NT2/D1 (cell line): ENCODE data around the gene HOXB6.
A peak's percentile ranks its signal among the peaks of the same experiment; 100 is the strongest.

Experiments
- DNase-seq: peaks from one replicate; pipeline ENCODE4 v3.0.0-alpha.2; 2011; ENCODE audit warnings: low read depth, low spot score
- H3K27me3 ChIP-seq: 2 replicates; pipeline ENCODE4 v1.6.0; 2011; ENCODE audit warnings: mild to moderate bottlenecking; ENCODE audit not compliant: insufficient read length, insufficient read depth
- H3K36me3 ChIP-seq: 2 replicates; pipeline ENCODE4 v1.6.1; 2011; ENCODE audit warnings: mild to moderate bottlenecking, low read length, mixed read lengths; ENCODE audit not compliant: insufficient read depth, insufficient read length
- H3K4me1 ChIP-seq: 2 replicates; pipeline ENCODE4 v1.5.1; 2011; ENCODE audit not compliant: insufficient read depth, insufficient read length
- H3K4me3 ChIP-seq: 2 replicates; pipeline ENCODE4 v1.5.1; 2011; ENCODE audit warnings: low read depth; ENCODE audit not compliant: insufficient read length
- H3K9ac ChIP-seq: 2 replicates; pipeline ENCODE4 v1.6.0; 2011; ENCODE audit warnings: low read depth; ENCODE audit not compliant: insufficient read length
- H3K9me3 ChIP-seq: 2 replicates; pipeline ENCODE4 v1.5.1; 2011; ENCODE audit warnings: mild to moderate bottlenecking, low read length; ENCODE audit not compliant: insufficient read depth
- SUZ12 ChIP-seq: IDR thresholded peaks from 2 replicates; pipeline ENCODE4 v1.6.1; 2011; ENCODE audit not compliant: insufficient read length, insufficient read depth; ENCODE audit errors: extremely low read depth
- YY1 ChIP-seq: IDR thresholded peaks from 2 replicates; pipeline ENCODE4 v1.6.1; 2011; ENCODE audit not compliant: insufficient read length, insufficient read depth
- ZNF274 ChIP-seq: IDR thresholded peaks from 2 replicates; pipeline ENCODE4 v1.6.1; 2011; ENCODE audit warnings: mild to moderate bottlenecking, low read depth, low read length

HOXB6 gene

DNA sequence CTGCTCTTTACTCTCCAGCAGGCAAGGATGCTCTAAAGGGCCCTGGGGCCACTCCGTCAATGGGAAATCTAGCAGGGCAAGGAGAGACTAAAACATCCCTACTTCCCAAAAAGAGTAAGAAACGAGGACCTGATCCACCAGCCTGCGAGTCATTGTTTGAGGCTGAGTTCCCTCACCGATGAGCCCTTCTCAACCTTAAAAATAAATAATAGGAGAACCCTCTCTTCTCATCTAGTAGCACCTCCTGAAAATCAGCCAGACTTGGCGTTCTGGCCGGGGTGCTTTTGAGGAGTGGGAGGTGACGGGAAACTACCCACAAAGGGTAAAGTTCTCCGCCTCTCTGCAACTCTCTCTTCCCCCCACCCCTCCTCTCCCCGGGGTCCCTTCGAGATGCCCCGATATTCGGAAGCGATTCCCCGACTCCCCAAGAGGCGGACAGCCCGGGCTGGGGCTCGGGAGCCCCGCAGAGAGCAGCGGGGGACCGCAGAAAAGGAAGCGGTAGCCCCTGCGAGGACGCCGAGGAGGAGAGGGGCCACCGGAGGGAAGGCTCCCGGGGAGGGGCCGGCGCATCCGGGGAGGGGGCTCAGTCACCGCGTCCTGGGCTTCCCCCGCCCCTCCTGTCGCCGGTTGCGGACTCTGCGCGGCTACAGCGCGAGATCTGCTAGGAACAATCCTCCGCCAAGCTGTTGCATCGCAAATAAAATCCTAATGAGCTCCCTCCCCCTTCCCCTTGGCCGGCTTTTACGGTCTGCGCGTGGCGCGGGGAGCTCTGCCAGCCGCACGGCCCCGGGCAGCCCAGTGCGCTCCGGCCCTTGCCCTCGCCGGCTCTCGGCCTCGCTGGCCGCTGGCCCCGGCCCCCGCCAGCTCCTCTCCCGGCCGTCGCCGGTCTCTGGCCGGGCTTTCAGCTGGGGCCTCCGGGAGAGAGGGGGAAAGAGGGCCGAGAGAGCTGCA is 20.0 kb upstream of the HOXB6 start:
- Histone ChIP-seq H3K4me1 (peaks cover 6% of the 10 kb centered on the region), H3K9ac (peak overlapping the region; percentile 69), H3K4me3 (peak overlapping the region; percentile 49), H3K27me3 (peaks cover 100% of the 10 kb centered on the region), H3K36me3 (no peaks in the 10 kb centered on the region), H3K9me3 (peaks cover 7% of the 10 kb centered on the region; the same call in 1 of the 2 replicates)
- TF ChIP-seq ZNF274 = no peak
- peak; percentile 79 for TF ChIP-seq SUZ12
- TF ChIP-seq YY1 = no peak
- DNase-seq = no peak

DNA sequence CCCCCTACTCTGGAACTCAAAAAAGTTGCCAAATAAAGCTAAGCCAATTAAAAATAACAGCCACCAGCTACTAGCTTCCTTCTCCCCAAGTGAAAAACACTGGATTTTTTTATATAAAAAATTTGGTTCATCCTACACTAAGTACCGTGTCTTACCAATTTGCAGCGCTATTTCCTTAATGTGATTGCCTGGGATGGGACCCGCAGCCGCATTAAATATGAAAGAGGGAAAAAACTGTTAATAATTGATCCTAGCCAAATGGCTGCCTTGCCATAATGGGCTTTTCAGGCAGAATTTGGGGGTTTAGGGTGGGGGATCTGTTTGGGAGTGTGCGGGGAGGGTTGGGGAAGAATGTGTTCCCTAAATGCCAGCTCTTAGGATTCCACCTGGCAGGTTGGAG is 19.3 kb upstream of the HOXB6 start:
- H3K9ac ChIP-seq = no peak overlapping the region
- peaks cover 100% of the 10 kb centered on the region for H3K27me3 ChIP-seq
- no peak for TF ChIP-seq YY1
- no peak for TF ChIP-seq SUZ12
- no peak for TF ChIP-seq ZNF274
- no peaks in the 10 kb centered on the region for H3K36me3 ChIP-seq
- no peak overlapping the region for H3K4me3 ChIP-seq
- peaks cover 7% of the 10 kb centered on the region for H3K4me1 ChIP-seq
- H3K9me3 ChIP-seq = peaks cover 7% of the 10 kb centered on the region; the same call in 1 of the 2 replicates
- no peak for DNase-seq

DNA sequence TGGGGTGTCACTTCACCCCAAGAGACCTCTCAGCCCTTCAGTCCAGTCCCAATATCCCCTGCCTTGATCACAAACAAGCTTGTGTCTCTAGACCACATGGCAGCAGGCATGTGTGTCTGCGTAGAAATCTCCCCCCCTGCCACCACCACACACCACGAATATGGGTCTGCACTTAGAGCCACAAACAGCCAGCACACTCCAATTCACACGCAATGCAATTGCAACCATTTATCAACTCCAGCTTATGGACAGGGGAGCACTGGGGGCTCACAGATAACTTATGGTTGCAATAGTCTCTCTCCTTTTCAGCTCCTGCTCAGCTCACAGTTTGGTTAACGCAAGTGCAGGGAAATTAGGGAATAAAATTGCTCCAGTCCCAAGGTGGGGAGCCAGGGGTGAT is 18.8 kb upstream of the HOXB6 start:
- TF ChIP-seq ZNF274 (no peak), YY1 (no peak), SUZ12 (no peak)
- no peak for DNase-seq
- Histone ChIP-seq H3K9me3 (peaks cover 7% of the 10 kb centered on the region; the same call in 1 of the 2 replicates), H3K4me3 (no peak overlapping the region), H3K27me3 (peaks cover 100% of the 10 kb centered on the region), H3K36me3 (no peaks in the 10 kb centered on the region), H3K9ac (no peak overlapping the region), H3K4me1 (peaks cover 7% of the 10 kb centered on the region)

DNA sequence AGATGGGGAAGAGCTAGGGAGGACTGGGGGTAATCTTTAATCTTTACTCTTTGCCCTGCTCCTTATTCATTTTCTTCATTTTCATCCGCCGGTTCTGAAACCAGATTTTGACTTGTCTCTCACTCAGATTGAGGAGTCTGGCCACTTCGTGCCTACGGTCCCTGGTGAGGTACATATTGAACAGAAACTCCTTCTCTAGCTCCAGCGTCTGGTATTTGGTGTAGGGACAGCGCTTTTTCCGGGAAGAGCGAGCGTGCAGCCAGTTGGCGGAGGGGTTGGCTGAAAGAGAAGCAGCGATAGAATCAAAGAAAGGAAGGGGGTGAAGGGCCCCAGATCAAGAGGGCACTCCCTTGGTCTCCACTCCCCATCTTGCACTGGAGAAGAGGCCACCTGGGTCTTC is 18.1 kb upstream of the HOXB6 start:
- H3K27me3 ChIP-seq = peaks cover 100% of the 10 kb centered on the region
- TF ChIP-seq ZNF274 (no peak), SUZ12 (no peak)
- DNase-seq = no peak
- H3K4me3 ChIP-seq = no peak overlapping the region
- H3K9ac ChIP-seq = no peak overlapping the region
- peaks cover 10% of the 10 kb centered on the region for H3K4me1 ChIP-seq
- no peaks in the 10 kb centered on the region for H3K36me3 ChIP-seq
- H3K9me3 ChIP-seq = peaks cover 7% of the 10 kb centered on the region; the same call in 1 of the 2 replicates

DNA sequence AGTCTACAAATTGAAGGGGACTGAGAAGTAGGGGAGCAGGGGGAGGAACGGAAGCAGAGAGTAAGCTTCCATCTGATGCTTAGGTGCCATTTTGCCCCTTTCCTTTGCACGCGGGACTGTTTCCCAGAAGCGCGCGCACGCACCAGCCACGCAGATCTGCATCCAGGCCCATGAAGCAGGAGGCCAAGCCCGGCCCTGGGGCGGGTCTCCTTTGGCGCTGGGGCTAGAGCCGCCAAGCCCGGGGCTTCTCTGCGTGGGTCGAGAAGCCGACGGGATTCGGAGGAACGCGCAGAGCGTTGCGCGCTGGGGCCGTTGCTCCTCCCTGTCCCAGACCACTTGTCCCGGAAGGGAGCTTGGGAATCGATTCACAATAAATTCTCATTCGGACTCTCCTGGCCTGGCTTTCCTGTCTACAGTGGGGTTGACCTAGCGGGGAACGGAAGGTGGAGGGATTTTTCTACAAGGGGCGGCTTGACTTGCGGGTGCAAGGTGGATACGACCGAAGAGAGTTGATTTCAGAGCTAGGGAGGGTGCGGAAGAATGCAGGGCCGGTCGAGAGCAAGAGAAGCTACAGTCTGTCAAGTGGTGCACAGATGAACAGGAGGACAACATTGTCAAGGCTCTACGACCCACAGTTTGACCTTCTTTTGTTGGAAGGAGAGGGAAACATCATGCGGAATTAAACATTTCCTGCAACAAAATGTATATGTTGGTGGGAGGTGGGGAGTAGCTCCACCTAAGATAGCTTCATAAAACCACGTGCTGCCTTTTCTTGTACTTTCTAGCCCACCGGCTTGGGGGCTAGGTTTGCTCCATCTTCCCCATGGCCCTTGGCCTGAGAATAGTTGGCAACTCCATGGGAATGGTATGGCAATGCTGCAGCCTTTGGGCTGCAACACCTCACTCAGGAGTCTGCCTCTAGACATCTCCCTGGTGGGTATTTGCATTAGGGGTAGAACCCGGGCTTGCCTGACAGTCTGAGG is 16.9 kb upstream of the HOXB6 start:
- peaks cover 100% of the 10 kb centered on the region for H3K27me3 ChIP-seq

DNA sequence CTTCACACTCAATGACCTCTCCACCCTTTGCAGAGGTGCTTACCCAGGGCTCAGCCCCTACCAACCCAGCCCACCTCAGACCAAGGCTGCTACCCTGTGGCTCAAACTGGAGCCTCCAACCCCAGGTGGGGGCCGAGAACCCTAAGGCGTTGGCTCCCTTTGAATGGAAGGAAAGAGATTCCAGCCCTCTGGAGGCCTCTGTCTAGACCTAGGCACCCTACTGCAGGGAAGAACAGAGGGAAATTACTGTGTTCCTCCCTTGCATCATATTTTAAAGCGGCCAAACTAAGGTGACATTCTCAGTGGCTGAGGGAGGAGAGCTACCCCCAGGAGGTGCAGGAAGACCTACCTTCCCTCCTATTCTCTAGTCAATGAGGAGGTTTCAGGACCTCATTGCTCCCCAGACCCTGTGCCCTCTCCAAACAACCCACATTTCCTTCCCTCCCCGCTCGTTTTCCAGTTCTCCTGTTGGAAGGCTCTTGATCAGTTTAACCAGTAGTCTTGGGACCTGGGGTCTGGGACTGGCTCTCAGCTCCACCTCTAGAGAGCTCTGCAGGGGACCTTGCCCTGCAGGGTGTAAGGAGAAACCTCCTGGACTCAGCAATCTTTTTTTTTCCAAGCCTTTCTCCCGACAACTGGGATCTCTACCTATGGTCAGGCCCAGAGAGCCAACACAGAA is 15.8 kb upstream of the HOXB6 start:
- Histone ChIP-seq H3K9ac (no peak overlapping the region), H3K9me3 (peaks cover 7% of the 10 kb centered on the region; the same call in 1 of the 2 replicates), H3K4me1 (peaks cover 13% of the 10 kb centered on the region), H3K36me3 (no peaks in the 10 kb centered on the region), H3K4me3 (no peak overlapping the region), H3K27me3 (peaks cover 100% of the 10 kb centered on the region)
- DNase-seq = no peak
- TF ChIP-seq SUZ12 (peak; percentile 66), ZNF274 (no peak)

More for the DNA sequence above, 16.9 kb upstream of the HOXB6 start:
- H3K4me1 ChIP-seq = peaks cover 13% of the 10 kb centered on the region
- no peak overlapping the region for H3K9ac ChIP-seq
- H3K9me3 ChIP-seq = peaks cover 7% of the 10 kb centered on the region; the same call in 1 of the 2 replicates
- no peak for DNase-seq
- no peak overlapping the region for H3K4me3 ChIP-seq
- H3K36me3 ChIP-seq = no peaks in the 10 kb centered on the region
- TF ChIP-seq YY1 = no peak
- peak; percentile 33 for TF ChIP-seq SUZ12
